AG20443 (cell line): ENCODE data around the gene TBC1D22A.
"Not testable (repeated sequence)": the region's sequence is repeated elsewhere in the genome, so short reads cannot be mapped to it uniquely, and the experiment has no call there.

Experiments used
- DNase-seq: peaks from one replicate; pipeline ENCODE4 v3.0.0; 2012; ENCODE audit warnings: low spot score, mixed read lengths

The TBC1D22A gene

DNA sequence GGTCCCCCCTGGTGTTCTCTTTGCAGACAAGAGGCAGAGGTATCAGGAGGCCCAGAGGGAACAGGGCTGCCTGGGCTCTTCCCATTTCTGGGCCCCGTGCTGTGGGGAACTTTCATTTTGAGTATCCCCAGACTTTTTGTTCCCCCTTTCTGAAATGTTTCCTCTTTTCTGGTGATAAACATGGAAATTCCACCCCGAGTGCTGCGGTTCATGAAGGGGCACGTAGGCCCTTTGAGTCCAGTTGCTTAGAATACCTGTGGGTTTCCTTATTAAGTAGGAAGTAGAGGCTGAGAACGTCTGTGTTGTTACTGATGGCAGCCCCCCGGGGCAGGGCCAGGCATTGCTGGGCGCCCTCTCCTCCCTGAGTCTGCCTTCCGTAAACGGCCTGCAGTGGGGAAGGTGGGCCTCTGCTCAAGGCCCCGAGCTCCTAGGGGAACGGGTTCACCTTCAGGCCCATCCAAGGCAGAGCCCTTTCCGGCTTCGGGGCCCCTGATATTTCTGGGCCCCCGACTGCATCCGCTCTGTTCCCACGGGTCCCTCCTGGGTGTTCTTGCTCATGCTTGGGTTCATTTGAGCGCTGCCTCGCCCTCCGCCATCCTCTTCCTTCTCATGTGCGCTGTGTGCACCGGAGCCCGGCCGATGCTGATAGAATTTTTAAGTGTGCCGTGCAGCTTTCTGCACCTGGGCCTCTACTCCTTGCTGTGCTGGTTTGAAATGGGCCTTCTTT lies 12.0 kb downstream of the TBC1D22A start:
- no peak for DNase-seq

GRCh38 chr22:46774980-46775849 lies 12.8 kb downstream of the TBC1D22A start:
- DNase-seq, result no peak

DNA sequence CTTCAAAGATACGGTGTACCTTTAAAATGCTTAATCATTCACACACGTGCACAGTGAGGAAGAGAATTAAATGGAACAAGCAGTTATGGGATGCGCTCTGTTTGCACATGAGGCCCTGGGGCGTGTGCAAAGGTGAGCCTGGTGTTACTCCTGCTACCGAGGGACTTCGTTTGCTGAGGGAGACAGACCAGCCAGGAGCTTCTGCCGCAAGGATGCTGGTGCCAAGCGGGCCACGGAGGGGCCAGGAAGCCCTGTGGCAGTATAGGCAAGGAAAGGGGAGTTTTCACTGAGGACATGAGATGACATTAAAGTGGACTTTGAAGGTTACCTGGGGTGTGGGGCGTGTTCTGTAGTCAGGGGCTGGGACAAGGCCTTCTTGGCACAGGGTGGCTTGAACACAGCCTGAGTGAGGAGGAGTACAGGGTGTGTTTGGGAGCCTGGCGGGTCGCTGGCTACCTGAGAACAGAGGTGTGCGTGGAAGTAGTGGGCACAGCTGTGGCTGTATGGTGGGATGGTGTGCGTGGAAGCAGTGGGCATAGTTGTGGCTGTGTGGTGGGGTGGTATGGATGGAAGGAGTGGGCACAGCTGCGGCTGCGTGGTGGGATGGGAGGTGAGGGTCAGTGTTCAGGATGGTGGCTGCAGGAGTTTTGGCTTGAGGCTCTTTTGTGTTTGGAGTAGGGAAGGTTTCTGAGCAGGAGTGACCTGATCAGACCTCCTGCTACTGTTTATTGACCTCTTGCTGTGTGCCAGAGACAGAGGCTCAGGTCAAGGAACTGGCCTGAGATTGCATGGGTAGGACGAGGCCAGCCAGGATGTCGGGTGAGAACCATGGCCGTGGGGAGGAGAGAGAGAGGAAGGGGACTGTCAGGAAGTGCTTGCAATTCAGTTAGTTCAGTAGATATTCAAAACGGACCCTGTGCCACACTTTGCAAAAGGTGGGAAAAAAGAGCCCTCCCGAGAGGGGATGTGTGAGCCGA lies 13.7 kb downstream of the TBC1D22A start:
- no peak for DNase-seq

- DNase-seq, result no peak
These were observed 14.6 kb downstream of the TBC1D22A start for GRCh38 chr22:46776876-46777608.

DNA sequence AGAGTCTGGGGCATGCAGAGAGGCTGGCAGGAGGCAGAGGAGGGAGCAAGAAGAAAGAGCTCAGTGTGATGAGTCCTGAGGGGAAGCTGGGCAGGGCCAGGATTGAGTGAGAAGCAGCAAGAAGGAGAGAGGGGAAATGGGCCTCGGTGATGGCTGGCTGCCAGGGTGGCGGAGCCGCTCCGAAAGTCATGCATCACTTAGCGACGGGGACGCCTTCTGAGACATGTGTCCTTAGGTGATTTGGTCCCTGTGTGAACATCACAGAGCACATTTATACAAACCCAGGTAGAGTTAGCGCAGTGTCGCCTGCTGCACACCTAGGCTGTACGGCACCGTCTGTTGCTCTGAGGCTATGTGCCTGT lies 15.1 kb downstream of the TBC1D22A start:
- DNase-seq, result no peak

- no peak for DNase-seq
These were observed 16.6 kb downstream of the TBC1D22A start for GRCh38 chr22:46779023-46779422.

DNA sequence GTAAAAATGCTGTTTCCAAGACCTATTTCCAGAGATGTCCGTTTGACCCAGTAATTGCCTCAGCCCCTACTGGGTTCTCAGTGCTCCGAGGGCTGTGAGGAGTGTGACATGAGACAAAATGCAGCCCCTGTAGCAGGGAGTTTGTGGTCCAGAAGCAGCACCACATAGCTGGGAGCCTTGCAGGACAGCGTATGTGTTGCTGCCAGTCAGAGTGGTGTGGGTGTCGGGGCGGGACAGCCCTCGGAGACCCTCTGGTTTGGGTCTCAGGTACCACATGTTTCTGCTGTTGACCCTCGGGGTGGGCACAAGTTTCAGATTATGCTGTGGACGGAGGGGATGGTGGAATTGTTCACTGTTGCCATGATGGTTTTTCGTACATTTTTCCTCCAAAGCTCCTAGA lies 17.2 kb downstream of the TBC1D22A start:
- no peak for DNase-seq

GRCh38 chr22:46780453-46780852 lies 18.0 kb downstream of the TBC1D22A start:
- no peak for DNase-seq

DNA sequence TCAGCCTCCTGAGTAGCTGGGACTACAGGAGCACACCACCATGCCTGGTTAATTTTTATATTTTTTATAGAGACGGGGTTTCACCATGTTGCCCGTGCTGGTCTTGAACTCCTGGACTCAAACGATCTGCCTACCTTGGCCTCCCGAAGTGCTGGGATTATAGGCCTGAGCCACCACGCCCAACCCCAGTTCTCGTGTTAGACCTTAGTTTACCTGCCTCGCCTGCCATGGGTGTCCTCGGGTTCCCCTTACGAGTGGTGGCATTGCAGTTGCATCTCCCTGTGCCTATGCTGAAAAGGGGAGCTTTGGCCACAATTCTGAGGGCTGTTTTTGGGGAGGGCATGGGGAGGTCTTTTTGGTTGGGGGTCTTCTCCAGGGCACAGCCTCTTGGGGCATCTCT lies 18.8 kb downstream of the TBC1D22A start:
- DNase-seq, result no peak

DNA sequence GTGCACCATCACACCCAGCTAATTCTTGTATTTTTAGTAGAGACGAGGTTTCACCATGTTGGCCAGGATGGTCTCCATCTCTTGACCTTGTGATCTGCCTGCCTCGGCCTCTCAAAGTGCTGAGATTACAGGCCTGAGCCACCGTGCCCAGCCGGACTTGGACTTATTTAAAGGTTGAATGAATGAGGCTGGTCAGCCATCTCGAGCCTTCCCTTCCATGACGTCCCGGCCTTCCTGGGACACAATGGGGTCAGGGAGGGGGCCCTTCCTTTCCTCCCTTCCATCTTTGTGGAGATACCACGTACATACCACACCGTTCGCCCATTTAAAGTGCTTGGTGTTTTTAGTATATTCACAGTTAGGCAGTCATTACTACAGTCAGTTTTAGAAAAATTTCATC lies 19.8 kb downstream of the TBC1D22A start:
- DNase-seq, result not testable (repeated sequence)

GRCh38 chr22:46783721-46784120 lies 21.3 kb downstream of the TBC1D22A start:
- peak; percentile 44 for DNase-seq

- no peak for DNase-seq
These were observed 26.2 kb downstream of the TBC1D22A start for GRCh38 chr22:46788441-46789172.

DNA sequence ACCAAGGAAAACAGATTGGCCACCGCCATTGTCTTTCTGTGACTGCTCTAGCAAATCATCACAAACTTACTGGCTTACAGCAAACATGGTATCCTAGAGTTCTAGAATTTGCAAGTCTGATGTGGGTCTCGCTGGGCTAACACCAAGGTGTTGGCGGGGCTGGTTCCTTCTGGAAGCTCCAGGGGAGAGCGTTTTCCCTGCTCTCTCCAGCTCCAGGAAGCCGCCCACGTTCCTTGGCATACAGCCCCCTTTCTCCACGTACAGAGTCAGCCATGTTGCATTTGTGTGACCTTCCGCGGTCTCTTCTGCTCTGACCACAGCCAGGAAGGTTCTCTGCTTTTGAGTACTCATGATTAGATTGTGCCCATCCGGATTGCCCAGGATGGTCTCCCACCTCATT lies 27.5 kb downstream of the TBC1D22A start:
- no peak for DNase-seq

DNA sequence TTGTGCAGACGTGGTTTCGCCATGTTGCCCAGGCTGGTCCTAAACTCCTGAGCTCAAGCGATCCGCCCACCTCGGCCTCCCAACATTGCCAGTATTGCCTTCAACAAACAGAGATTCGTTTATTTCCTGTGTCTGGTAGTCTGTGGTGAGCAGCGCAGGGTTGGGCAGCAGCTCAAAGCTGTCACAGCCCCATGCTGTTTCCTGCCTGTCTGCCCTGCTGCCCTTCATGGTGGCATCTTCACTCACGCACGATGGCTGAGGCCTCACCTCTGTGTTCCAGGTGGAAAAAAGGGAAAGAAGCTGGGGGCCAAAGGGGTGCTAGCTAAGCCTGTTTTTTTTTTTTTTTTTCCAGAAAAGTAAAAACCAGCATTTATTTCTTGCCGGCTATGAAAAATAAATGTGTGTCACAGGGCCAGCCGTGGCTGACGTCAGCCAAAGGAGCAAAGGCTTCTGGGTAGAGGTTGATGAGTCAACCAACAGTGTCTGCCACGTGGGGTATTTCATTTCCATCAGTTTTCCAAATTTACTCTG lies 28.8 kb downstream of the TBC1D22A start:
- peak; percentile 82 for DNase-seq

- no peak for DNase-seq
These were observed 29.8 kb downstream of the TBC1D22A start for GRCh38 chr22:46792061-46792796.

DNA sequence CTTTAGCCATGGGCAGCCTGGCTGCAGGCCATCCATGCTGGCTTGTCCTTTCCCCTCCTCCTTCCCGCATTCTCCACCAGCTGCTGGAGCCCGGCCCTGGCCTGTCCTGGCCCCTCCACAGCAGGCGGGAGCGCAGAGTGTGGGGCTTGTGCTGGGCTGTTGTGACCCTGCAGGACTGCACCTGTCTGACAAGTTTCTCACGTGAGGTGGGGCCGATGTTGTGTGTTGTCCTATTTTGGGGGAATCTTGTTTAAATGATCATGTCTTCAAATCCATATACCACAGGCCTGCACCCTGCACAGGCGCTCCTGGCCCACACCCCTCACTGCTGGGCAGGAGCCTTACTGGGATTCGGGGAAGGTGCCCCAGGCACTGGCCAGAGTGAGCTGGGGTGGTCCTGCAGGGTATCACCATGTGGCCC lies 30.4 kb downstream of the TBC1D22A start:
- DNase-seq, result no peak

GRCh38 chr22:46793497-46793896 lies 31.0 kb downstream of the TBC1D22A start:
- no peak for DNase-seq

DNA sequence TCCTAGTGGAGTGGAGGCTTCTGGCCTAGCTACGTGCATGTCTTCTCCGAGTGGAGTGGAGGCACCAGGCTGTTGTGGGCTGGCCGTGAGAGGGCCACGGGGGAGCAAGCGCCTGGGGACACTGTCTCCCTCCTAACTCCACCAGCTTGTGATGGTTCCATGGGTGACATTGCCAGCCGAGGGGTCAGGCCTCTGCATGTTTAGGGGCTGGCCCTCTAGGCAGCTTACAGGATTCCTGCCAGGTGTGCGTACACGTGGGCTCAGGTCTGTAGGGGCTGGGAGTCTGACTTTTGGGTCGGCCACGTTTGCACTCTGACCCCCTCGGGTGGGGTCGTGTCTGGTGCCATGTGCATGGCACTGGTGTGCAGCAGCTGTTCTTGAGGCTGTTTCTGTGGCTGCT lies 31.6 kb downstream of the TBC1D22A start:
- DNase-seq, result no peak

- no peak for DNase-seq
These were observed 32.0 kb downstream of the TBC1D22A start for GRCh38 chr22:46794491-46794890.

GRCh38 chr22:46795140-46795539 lies 32.7 kb downstream of the TBC1D22A start:
- no peak for DNase-seq
